AG10803 (cell line): ENCODE measurements around the gene QRFP.

Experiments used
- DNase-seq: peaks from one replicate; pipeline ENCODE4 v3.0.0; 2010; ENCODE audit warnings: low read depth
- H3K4me3 ChIP-seq: 2 replicates; pipeline ENCODE4 v1.5.1; 2011; ENCODE audit warnings: mild to moderate bottlenecking, low read length, control low read depth
- CTCF ChIP-seq: conservative IDR thresholded peaks from 2 replicates; pipeline ENCODE4 v1.5.1; 2011; ENCODE audit warnings: mild to moderate bottlenecking, low read length, control low read depth, inconsistent platforms

Gene QRFP

GRCh38 chr9:130886981-130887380 lies 9.6 kb downstream of the QRFP start:
- no peak overlapping the region for H3K4me3 ChIP-seq
- no peak for DNase-seq

GRCh38 chr9:130885484-130886375 lies 10.9 kb downstream of the QRFP start:
- DNase-seq: no peak
- H3K4me3 ChIP-seq: no peak overlapping the region
- no peak for TF ChIP-seq CTCF

More at GRCh38 chr9:130886981-130887380, 9.6 kb downstream of the QRFP start:
- no peak for TF ChIP-seq CTCF

GRCh38 chr9:130884542-130885483 lies 11.8 kb downstream of the QRFP start:
- TF ChIP-seq CTCF: no peak
- DNase-seq: no peak
- H3K4me3 ChIP-seq: no peak overlapping the region

DNA sequence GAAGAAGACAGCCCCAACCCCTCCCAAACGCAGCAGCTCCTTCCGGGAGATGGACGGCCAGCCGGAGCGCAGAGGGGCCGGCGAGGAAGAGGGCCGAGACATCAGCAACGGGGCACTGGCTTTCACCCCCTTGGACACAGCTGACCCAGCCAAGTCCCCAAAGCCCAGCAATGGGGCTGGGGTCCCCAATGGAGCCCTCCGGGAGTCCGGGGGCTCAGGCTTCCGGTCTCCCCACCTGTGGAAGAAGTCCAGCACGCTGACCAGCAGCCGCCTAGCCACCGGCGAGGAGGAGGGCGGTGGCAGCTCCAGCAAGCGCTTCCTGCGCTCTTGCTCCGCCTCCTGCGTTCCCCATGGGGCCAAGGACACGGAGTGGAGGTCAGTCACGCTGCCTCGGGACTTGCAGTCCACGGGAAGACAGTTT lies 12.5 kb downstream of the QRFP start:
- TF ChIP-seq CTCF: no peak
- no peak overlapping the region for H3K4me3 ChIP-seq
- DNase-seq: no peak

- TF ChIP-seq CTCF: no peak
- no peak overlapping the region for H3K4me3 ChIP-seq
- DNase-seq: no peak
Measured at GRCh38 chr9:130883479-130883878, 13.1 kb downstream of the QRFP start.

DNA sequence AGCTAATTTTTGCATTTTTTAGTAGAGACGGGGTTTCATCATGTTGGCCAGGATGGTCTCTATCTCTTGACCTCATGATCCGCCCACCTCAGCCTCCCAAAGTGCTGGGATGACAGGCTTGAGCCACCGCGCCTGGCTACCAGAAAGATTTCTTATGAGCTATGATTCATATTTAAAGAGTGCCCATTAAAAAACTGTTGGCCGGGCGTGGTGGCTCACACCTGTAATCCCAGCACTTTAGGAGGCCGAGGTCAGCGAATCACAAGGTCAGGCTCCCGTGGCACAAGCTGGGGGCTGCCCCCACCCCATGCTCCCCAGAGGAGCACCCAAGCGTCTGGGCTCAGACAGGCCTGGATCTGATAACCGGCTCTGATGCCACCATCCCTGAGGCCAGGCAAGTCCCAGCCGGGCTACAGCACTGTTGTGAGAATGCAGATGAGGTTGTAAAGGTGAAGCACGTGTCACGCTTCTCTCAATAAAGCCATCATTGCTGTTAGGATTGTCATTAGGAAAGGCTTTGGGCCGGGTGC lies 13.9 kb downstream of the QRFP start:
- no peak overlapping the region for H3K4me3 ChIP-seq
- TF ChIP-seq CTCF: no peak
- no peak for DNase-seq
